Endothelial cell of umbilical vein (primary cell): ENCODE results near the gene ARHGEF28. TPM values are rescaled to one million over a fixed set of nuclear protein-coding genes. Genes with fewer than 3 reads are reported as not detected.

Experiments
- BruUV-seq: library from RNA; stranded (reverse); fragments of 400-500 nt; replicated peaks from 2 replicates; lab custom pipeline; 2021; lab: Mats Ljungman, UMichigan
- CTCF ChIA-PET: fragments of 300-600, 350-600 bp; sonication (Branson Sonifier 250); formaldehyde crosslinking; loops from one replicate; lab custom pipeline; 2021; ENCODE audit warnings: antibody characterized with exemption, inconsistent platforms; lab: Charles Lee
- POLR2A ChIA-PET: fragments of 300-600, 350-600 bp; sonication (Branson Sonifier 250); formaldehyde crosslinking; loops from one replicate; lab custom pipeline; 2021; ENCODE audit warnings: antibody characterized with exemption, inconsistent platforms; lab: Charles Lee
- DNase-seq: peaks from one replicate; pipeline ENCODE4 v3.0.0-alpha.2; 2011; ENCODE audit warnings: low read depth, low spot score
- FAIRE-seq: peaks from 2 replicates; lab custom pipeline; 2011; peaks lifted over from hg19 to GRCh38; lab: Jason Lieb, UNC
- H2AFZ ChIP-seq: 2 replicates; pipeline ENCODE4 v1.6.0; 2012; ENCODE audit warnings: low read depth, low read length, control low read depth, inconsistent platforms
- H3K27ac ChIP-seq: 2 replicates; pipeline ENCODE4 v1.5.1; 2011; ENCODE audit warnings: low read depth, mild to moderate bottlenecking, control low read depth, low read length, moderate library complexity; ENCODE audit not compliant: insufficient read depth
- H3K27me3 ChIP-seq, 2 experiments: 2 replicates each; pipeline versions ENCODE4 v1.6.0 to v1.6.1; 2011; ENCODE audit warnings: low read length in 2 of 2, mixed read lengths in 1 of 2; ENCODE audit not compliant: control insufficient read depth in 2 of 2, insufficient read depth in 2 of 2
- H3K36me3 ChIP-seq, 2 experiments: 2 replicates in 1 of 2; 3 replicates in 1 of 2; pipeline ENCODE4 v1.5.1; 2011; ENCODE audit warnings: low read length in 2 of 2, mild to moderate bottlenecking in 1 of 2, moderate library complexity in 1 of 2; ENCODE audit not compliant: control insufficient read depth in 2 of 2, insufficient read depth in 2 of 2; ENCODE audit errors: extremely low read depth in 1 of 2
- H3K4me1 ChIP-seq: 3 replicates; pipeline ENCODE4 v1.5.1; 2011; ENCODE audit warnings: mild to moderate bottlenecking, low read length; ENCODE audit not compliant: control insufficient read depth, insufficient read depth; ENCODE audit errors: extremely low read depth
- H3K4me2 ChIP-seq: 2 replicates; pipeline ENCODE4 v1.6.1; 2011; ENCODE audit warnings: low read length, control low read depth, mixed read lengths; ENCODE audit not compliant: insufficient read depth
- H3K4me3 ChIP-seq, 3 experiments: fragments of 200-600 bp in 1 of 3; sonication (generic), shearing (Covaris generic) in 1 of 3; replicated peaks in 1 of 3; 2 replicates each; pipeline ENCODE4 v1.5.1; 2011 to 2016; ENCODE audit warnings: control low read depth in 3 of 3, low read length in 3 of 3, mild to moderate bottlenecking in 2 of 3, inconsistent platforms in 1 of 3, low read depth in 1 of 3, moderate library complexity in 1 of 3; ENCODE audit not compliant: insufficient read depth in 1 of 3
- H3K79me2 ChIP-seq: 2 replicates; pipeline ENCODE4 v1.6.0; 2012; ENCODE audit warnings: low read length, inconsistent platforms; ENCODE audit not compliant: control insufficient read depth, insufficient read depth
- H3K9ac ChIP-seq: replicated peaks from 2 replicates; pipeline ENCODE3; 2011; ENCODE audit warnings: low read length, control low read depth; ENCODE audit not compliant: insufficient read depth; ENCODE audit errors: extremely low read depth
- H3K9me1 ChIP-seq: replicated peaks from 3 replicates; pipeline ENCODE4 v1.6.0; 2011; ENCODE audit warnings: mild to moderate bottlenecking, low read length; ENCODE audit not compliant: control insufficient read depth, insufficient read depth; ENCODE audit errors: extremely low read depth
- H3K9me3 ChIP-seq: replicated peaks from 2 replicates; pipeline ENCODE4 v1.5.1; 2012; ENCODE audit warnings: low read length, inconsistent platforms; ENCODE audit not compliant: control insufficient read depth, insufficient read depth
- H4K20me1 ChIP-seq: replicated peaks from 2 replicates; pipeline ENCODE3; 2011; ENCODE audit warnings: mild to moderate bottlenecking, low read length; ENCODE audit not compliant: control insufficient read depth, insufficient read depth; ENCODE audit errors: extremely low read depth
- CTCF ChIP-seq, 2 donors: IDR thresholded peaks; 1 replicate in 1 of 2; 2 replicates in 1 of 2; pipeline ENCODE4 v1.5.1; 2011; ENCODE audit warnings: low read length in 2 of 2, mild to moderate bottlenecking in 2 of 2, moderate library complexity in 2 of 2, control low read depth in 1 of 2, inconsistent platforms in 1 of 2, low read depth in 1 of 2; ENCODE audit not compliant: insufficient read depth in 1 of 2; ENCODE audit errors: extremely low read depth in 1 of 2
- EZH2 ChIP-seq: IDR thresholded peaks from 2 replicates; pipeline ENCODE4 v1.6.1; 2012; ENCODE audit warnings: borderline replicate concordance, low read depth, mild to moderate bottlenecking, moderate library complexity, low read length, inconsistent platforms; ENCODE audit not compliant: severe bottlenecking
- FOS ChIP-seq: IDR thresholded peaks from 2 replicates; pipeline ENCODE4 v1.6.1; 2011; ENCODE audit warnings: mild to moderate bottlenecking, low read length, moderate library complexity, borderline replicate concordance; ENCODE audit not compliant: insufficient read depth
- GATA2 ChIP-seq: IDR thresholded peaks from 2 replicates; pipeline ENCODE4 v1.7.0; 2011; ENCODE audit warnings: low read depth, mild to moderate bottlenecking, moderate library complexity, mixed read lengths, low read length; ENCODE audit not compliant: insufficient read length, insufficient read depth
- JUN ChIP-seq: IDR thresholded peaks from 2 replicates; pipeline ENCODE4 v1.6.1; 2011; ENCODE audit warnings: borderline replicate concordance, low read depth; ENCODE audit not compliant: insufficient read length, insufficient read depth
- MYC ChIP-seq: IDR thresholded peaks from one replicate; pipeline ENCODE4 v1.6.1; 2011; ENCODE audit warnings: mild to moderate bottlenecking, low read depth, low read length
- POLR2A ChIP-seq: IDR thresholded peaks from 2 replicates; pipeline ENCODE4 v1.6.1; 2012; ENCODE audit warnings: low read depth, mild to moderate bottlenecking, control low read depth, low read length
- POLR2AphosphoS5 ChIP-seq: IDR thresholded peaks from 2 replicates; pipeline ENCODE4 v1.6.1; 2012; ENCODE audit warnings: low read depth, mild to moderate bottlenecking, control low read depth, low read length, moderate library complexity; ENCODE audit not compliant: insufficient read depth
- dilution Hi-C: fragments of 300-500 bp; cut with MboI; formaldehyde crosslinking; loops from one replicate; pipeline ENCODE4 v1.15.0; 2019; ENCODE audit warnings: low sequenced_read_pairs; ENCODE audit not compliant: extremely low pct_ligation_motif_present
- intact Hi-C: fragments of 100-400 bp; cut with micrococcal nuclease; formaldehyde crosslinking; loops from one replicate; pipeline ENCODE4 v1.10.0; 2022
- polyA plus RNA-seq, 4 experiments: library from polyadenylated mRNA; depleted of rRNA in 3 of 4; stranded (reverse) in 3 of 4; unstranded in 1 of 4; fragments of >200 nt; gene quantifications; 2 replicates each; pipeline versions ENCODE4 v1.2.1 to v1.2.3, GENCODE V29; 2011 to 2012; ENCODE audit warnings: missing spikeins in 1 of 4
- total RNA-seq: library from RNA; stranded (reverse); gene quantifications from 2 replicates; pipeline ENCODE4 v1.2.3, GENCODE V29; 2021
- TF ChIP-seq, protein P1 (sequence below): IDR thresholded peaks from 2 replicates; pipeline ENCODE4 v1.6.1; 2011; ENCODE audit not compliant: insufficient read depth, insufficient read length

ARHGEF28 gene
- total and polyA plus RNA-seq, 2 donors (not counting 3 experiments of a cell fraction or from before 2014, with no cell fraction given), result 29.5 to 108 TPM

DNA sequence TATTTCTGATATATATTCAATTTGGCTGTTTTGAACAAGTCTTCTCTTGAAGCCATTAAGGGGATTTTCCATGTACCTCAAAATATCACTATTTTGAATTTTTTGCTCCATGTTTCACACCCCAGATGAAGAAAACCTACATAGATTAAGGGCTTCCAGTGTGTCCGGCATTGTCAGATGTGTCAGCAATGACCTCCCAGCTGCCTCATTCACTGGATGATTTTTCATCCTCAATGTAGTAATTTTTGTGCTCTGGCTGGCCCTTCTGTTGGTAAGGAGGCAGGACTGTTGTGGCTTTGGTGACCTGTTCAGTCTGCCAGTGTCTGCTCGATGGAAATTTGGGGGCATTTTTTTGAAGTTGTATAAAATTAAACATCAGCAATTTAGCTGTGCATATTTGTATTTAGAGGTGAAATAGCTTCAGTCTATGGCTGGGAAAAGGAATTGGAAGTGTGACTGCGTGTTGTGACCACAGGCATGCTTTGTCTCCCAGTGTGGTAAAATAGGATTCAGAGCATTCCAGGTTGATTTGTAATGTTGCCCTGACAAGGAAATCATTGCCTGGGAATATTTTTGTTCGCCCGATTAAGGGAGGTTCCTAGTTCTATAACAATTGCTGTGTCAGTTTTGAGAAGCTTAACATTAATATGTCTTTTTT lies 312.4 kb downstream of the ARHGEF28 start:
- ChIA-PET POLR2A (no interaction called here), CTCF (interaction anchor here (0.7 to 1.5 kb wide), 3 partner anchors 9 to 711 kb away, joined by 3 to 4 read pairs (median 3); no protein-coding TSS in a partner anchor)
- H3K27ac ChIP-seq, result peak overlapping the region; percentile 58
- H3K9me1 ChIP-seq, result no peaks in the 10 kb centered on the region
- H3K4me2 ChIP-seq, result no peak overlapping the region
- FAIRE-seq (no peak), DNase-seq (peak; percentile 55)
- H3K79me2 ChIP-seq, result no peaks in the 10 kb centered on the region
- H3K9ac ChIP-seq, result peak overlapping the region; percentile 13
- intact Hi-C loops (no loop called here), dilution Hi-C loops (no loop called here)
- H2AFZ ChIP-seq, result no peak overlapping the region
- peaks cover 13% of the 10 kb centered on the region for H3K4me1 ChIP-seq
- BruUV-seq, result no TSS peak
- no peaks in the 10 kb centered on the region for H3K27me3 ChIP-seq
- H3K36me3 ChIP-seq, result peaks cover 4 to 6% of the 10 kb centered on the region in 2 experiments
- no peak overlapping the region for H3K4me3 ChIP-seq
- no peaks in the 10 kb centered on the region for H3K9me3 ChIP-seq
- peak; percentile 10 for TF ChIP-seq FOS
- no peak for TF ChIP-seq JUN
- H4K20me1 ChIP-seq, result no peaks in the 10 kb centered on the region

- H3K4me3 ChIP-seq, result no peak overlapping the region
- BruUV-seq, result no TSS peak
- dilution Hi-C loops (no loop called here), intact Hi-C loops (no loop called here)
- no peak overlapping the region for H3K4me2 ChIP-seq
- POLR2A ChIA-PET, result no interaction called here
- H3K79me2 ChIP-seq, result no peaks in the 10 kb centered on the region
- no peak for FAIRE-seq
- H3K9ac ChIP-seq, result no peak overlapping the region
- peaks cover 4 to 8% of the 10 kb centered on the region in 2 experiments for H3K36me3 ChIP-seq
- H3K27me3 ChIP-seq, result no peaks in the 10 kb centered on the region
- no peaks in the 10 kb centered on the region for H4K20me1 ChIP-seq
- CTCF ChIA-PET, result interaction anchor here (0.7 to 1.5 kb wide), 3 partner anchors 8 to 710 kb away, joined by 3 to 4 read pairs (median 3); no protein-coding TSS in a partner anchor
- DNase-seq, result no peak
- no peaks in the 10 kb centered on the region for H3K9me3 ChIP-seq
- TF ChIP-seq GATA2 (no peak), JUN (no peak), CTCF (IDR thresholded peaks at IDR 0.05; ENCODE audit: extremely low read depth in 1 of 2, insufficient read depth in 1 of 2, low read depth in 1 of 2, low read length in 2 of 2) (no peak), POLR2A (no peak), POLR2AphosphoS5 (no peak), FOS (no peak), EZH2 (no peak), MYC (no peak)
- TF ChIP-seq, protein P1, sequence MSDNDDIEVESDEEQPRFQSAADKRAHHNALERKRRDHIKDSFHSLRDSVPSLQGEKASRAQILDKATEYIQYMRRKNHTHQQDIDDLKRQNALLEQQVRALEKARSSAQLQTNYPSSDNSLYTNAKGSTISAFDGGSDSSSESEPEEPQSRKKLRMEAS, result no peak
- H2AFZ ChIP-seq, result no peak overlapping the region
- H3K9me1 ChIP-seq, result no peaks in the 10 kb centered on the region
- H3K27ac ChIP-seq, result no peak overlapping the region
- H3K4me1 ChIP-seq, result peaks cover 13% of the 10 kb centered on the region
Observed at GRCh38 chr5:73938938-73939320, 312.9 kb downstream of the ARHGEF28 start.
